ENCODE results near the gene ZFAND6.

GRCh38 chr15:80061582-80061981, 2.1 kb downstream of the ZFAND6 start:
- TF ChIP-seq CTCF (IDR thresholded peaks at IDR 0.05): no peak
- TF ChIP-seq POLR2A (IDR thresholded peaks at IDR 0.05): no peak
